BJ (cell line): ENCODE measurements around the gene ERBB4. TPM values are rescaled to one million over a fixed set of nuclear protein-coding genes. Genes with fewer than 3 reads are reported as not detected.
"Not testable (repeated sequence)": the region's sequence is repeated elsewhere in the genome, so short reads cannot be mapped to it uniquely, and the experiment has no call there.

ENCODE experiments used
- CTCF ChIA-PET: fragments of 350-600 bp; formaldehyde crosslinking; extraction: SDS; loops from one replicate; lab custom pipeline; 2021; ENCODE audit warnings: antibody characterized with exemption, inconsistent platforms; lab: Yijun Ruan, JAX
- POLR2A ChIA-PET: fragments of 300-600 bp; sonication (Branson Sonifier 250); formaldehyde crosslinking; extraction: SDS; loops from one replicate; lab custom pipeline; 2021; ENCODE audit warnings: antibody characterized with exemption; lab: Charles Lee
- DNase-seq: peaks from one replicate; pipeline ENCODE4 v3.0.0-alpha.2; 2011; ENCODE audit warnings: low read depth
- H3K27me3 ChIP-seq: 2 replicates; pipeline ENCODE4 v1.6.0; 2011; ENCODE audit warnings: low read length; ENCODE audit not compliant: control insufficient read depth, insufficient read depth
- H3K36me3 ChIP-seq: 2 replicates; pipeline ENCODE4 v1.5.1; 2011; ENCODE audit warnings: low read length; ENCODE audit not compliant: control insufficient read depth, insufficient read depth
- H3K4me3 ChIP-seq: 2 replicates; pipeline ENCODE4 v1.5.1; 2011; ENCODE audit warnings: low read depth, mild to moderate bottlenecking, control low read depth, low read length
- CTCF ChIP-seq: IDR thresholded peaks from 2 replicates; pipeline ENCODE4 v1.5.1; 2011; ENCODE audit warnings: low read depth, mild to moderate bottlenecking, control low read depth, inconsistent platforms, low read length, moderate library complexity; ENCODE audit not compliant: insufficient read depth
- polyA plus RNA-seq: library from polyadenylated mRNA; depleted of rRNA; stranded (reverse); fragments of >200 nt; gene quantifications from 2 replicates; pipeline ENCODE4 v1.2.3, GENCODE V29; 2011

The ERBB4 gene
- polyA plus RNA-seq, 1 experiment, result not detected

GRCh38 chr2:212249451-212249850 is 289.2 kb downstream of the ERBB4 start:
- POLR2A ChIA-PET, result no interaction called here

GRCh38 chr2:212245880-212246279 is 292.7 kb downstream of the ERBB4 start:
- ChIA-PET CTCF (no interaction called here), POLR2A (no interaction called here)
- H3K36me3 ChIP-seq, result no peaks in the 10 kb centered on the region
- H3K27me3 ChIP-seq, result no peaks in the 10 kb centered on the region
- no peak overlapping the region for H3K4me3 ChIP-seq
- no peak for DNase-seq
- no peak for TF ChIP-seq CTCF

More at GRCh38 chr2:212249451-212249850, 289.2 kb downstream of the ERBB4 start:
- no peaks in the 10 kb centered on the region for H3K36me3 ChIP-seq
- DNase-seq, result no peak
- CTCF ChIA-PET, result no interaction called here
- TF ChIP-seq CTCF, result no peak
- no peaks in the 10 kb centered on the region for H3K27me3 ChIP-seq
- no peak overlapping the region for H3K4me3 ChIP-seq

- CTCF ChIA-PET, result no interaction called here
- no peaks in the 10 kb centered on the region for H3K27me3 ChIP-seq
- POLR2A ChIA-PET, result no interaction called here
- no peak for TF ChIP-seq CTCF
- no peak overlapping the region for H3K4me3 ChIP-seq
- no peak for DNase-seq
- H3K36me3 ChIP-seq, result no peaks in the 10 kb centered on the region
Observed at GRCh38 chr2:212242724-212243123, 295.9 kb downstream of the ERBB4 start.

GRCh38 chr2:212238152-212238551 is 300.4 kb downstream of the ERBB4 start:
- H3K36me3 ChIP-seq, CTCF ChIA-PET, H3K4me3 ChIP-seq, H3K27me3 ChIP-seq, DNase-seq, POLR2A ChIA-PET: not testable (repeated sequence)

- Histone ChIP-seq H3K36me3 (no peaks in the 10 kb centered on the region), H3K27me3 (no peaks in the 10 kb centered on the region), H3K4me3 (no peak overlapping the region)
- no peak for TF ChIP-seq CTCF
- ChIA-PET CTCF (no interaction called here), POLR2A (no interaction called here)
- no peak for DNase-seq
Observed at GRCh38 chr2:212237350-212238095, 301.1 kb downstream of the ERBB4 start.

- no peak for DNase-seq
- ChIA-PET POLR2A (no interaction called here), CTCF (no interaction called here)
Observed at GRCh38 chr2:212228743-212229171, 309.8 kb downstream of the ERBB4 start.

More at GRCh38 chr2:212228743-212229171, 309.8 kb downstream of the ERBB4 start:
- TF ChIP-seq CTCF, result no peak
- no peak overlapping the region for H3K4me3 ChIP-seq
- H3K27me3 ChIP-seq, result no peaks in the 10 kb centered on the region
- H3K36me3 ChIP-seq, result no peaks in the 10 kb centered on the region
